Spleen (tissue), 11 donors: ENCODE results near the gene NFATC2. TPM values are rescaled to one million over a fixed set of nuclear protein-coding genes. Genes with fewer than 3 reads are reported as not detected.

Source experiments
- DNase-seq: peaks from one replicate; pipeline ENCODE4 v3.0.0-alpha.2; 2020
- H3K27ac ChIP-seq, 8 donors: fragments of 200-600 bp; sonication (generic) in 7 of 8; 1 replicate in 4 of 8; 2 replicates in 4 of 8; pipeline versions ENCODE4 v1.5.0 to v1.8.0; 2016 to 2021; ENCODE audit warnings: inconsistent platforms in 4 of 8, mild to moderate bottlenecking in 4 of 8, moderate library complexity in 1 of 8
- H3K27me3 ChIP-seq, 7 donors: fragments of 200-600 bp; sonication (generic) in 6 of 7; replicated peaks in 1 of 7; 1 replicate in 4 of 7; 2 replicates in 3 of 7; pipeline versions ENCODE4 v1.5.0 to v1.8.0; 2016 to 2021; ENCODE audit warnings: inconsistent platforms in 3 of 7, mild to moderate bottlenecking in 1 of 7
- H3K36me3 ChIP-seq, 6 donors: fragments of 200-600 bp; sonication (generic) in 5 of 6; 1 replicate in 4 of 6; 2 replicates in 2 of 6; pipeline versions ENCODE4 v1.5.0 to v1.8.0; 2016 to 2021; ENCODE audit warnings: inconsistent platforms in 2 of 6
- H3K4me1 ChIP-seq, 6 donors: fragments of 200-600 bp; sonication (generic) in 5 of 6; 1 replicate in 3 of 6; 2 replicates in 3 of 6; pipeline versions ENCODE4 v1.5.0 to v1.8.0; 2016 to 2021; ENCODE audit warnings: inconsistent platforms in 3 of 6
- H3K4me3 ChIP-seq, 8 donors: fragments of 200-600 bp; sonication (generic) in 7 of 8; 1 replicate in 4 of 8; 2 replicates in 4 of 8; pipeline versions ENCODE4 v1.5.0 to v1.8.0; 2016 to 2021; ENCODE audit warnings: inconsistent platforms in 4 of 8, mild to moderate bottlenecking in 4 of 8, moderate library complexity in 2 of 8
- H3K9me3 ChIP-seq, 8 donors: fragments of 200-600 bp; sonication (generic) in 7 of 8; 1 replicate in 4 of 8; 2 replicates in 4 of 8; pipeline versions ENCODE4 v1.5.0 to v1.8.0; 2016 to 2021; ENCODE audit warnings: inconsistent platforms in 4 of 8
- POLR2A ChIP-seq, 3 donors: fragments of 450-650 bp; IDR thresholded peaks; one replicate each; pipeline ENCODE4 v1.5.1; 2017; ENCODE audit warnings: antibody characterized with exemption in 3 of 3, mild to moderate bottlenecking in 1 of 3
- POLR2AphosphoS5 ChIP-seq, 3 donors: sonication (generic); formaldehyde crosslinking; IDR thresholded peaks; one replicate each; pipeline ENCODE4 v1.5.1; 2017; ENCODE audit warnings: antibody characterized with exemption in 3 of 3
- WGBS, 5 donors: extraction: QIAGEN DNeasy Blood & Tissue Kit in 3 of 5; methylation state at CpG; one replicate each; pipeline versions ENCODE4 v1.1.5 to v1.1.7; 2013 to 2018; 5-methylcytosine and 5-hydroxymethylcytosine counted together
- intact Hi-C: fragments of 100-400 bp; cut with DNase I; formaldehyde crosslinking; loops from one replicate; pipeline ENCODE4 v1.15.0; 2023; ENCODE audit warnings: low total_unique reads
- polyA plus RNA-seq, 3 donors: library from polyadenylated mRNA; stranded (reverse); fragments of 200-250 nt; gene quantifications; one replicate each; pipeline ENCODE4 v1.2.1, GENCODE V29; 2013
- total RNA-seq, 7 donors: library from RNA; depleted of rRNA in 3 of 7; stranded (reverse); fragments of >200 nt in 3 of 7; fragmentation: NEBNext Ultra II Directional in 4 of 7; extraction: Animal tissue kit (Norgen Biotek cat#: 25700) in 4 of 7; gene quantifications; one replicate each; pipeline versions ENCODE4 v1.1.0 to v1.2.1, GENCODE V29; 2016 to 2021
- TF ChIP-seq, protein P1 (sequence below), 11 experiments: fragments of 200-600 bp in 7 of 11; fragments of 450-650 bp in 4 of 11; sonication (generic) in 4 of 11; IDR thresholded peaks in 8 of 11; conservative IDR thresholded peaks in 3 of 11; 1 replicate in 7 of 11; 2 replicates in 4 of 11; pipeline versions ENCODE4 v1.4.0 to v1.8.0; 2016 to 2021; ENCODE audit warnings: antibody characterized with exemption in 11 of 11, inconsistent platforms in 4 of 11, mild to moderate bottlenecking in 1 of 11
- donor health status: healthy with polysubstance abuse.
- donor health status: DM: no; HTN: no; CAD: no; lungs with moderate emphysema.
- donor health status: DM: no; HTN: no; CAD: no.
- donor health status: Bipolar disorder and iron deficiency.
- donor health status: healthy.
- donor health status: DM: no; HTN: no; CAD: no.
- donor health status: DM: yes; HTN: yes; CAD: no.

Gene NFATC2
- total and polyA plus RNA-seq, 10 donors, result 6.5 to 42.9 (median 34.5) TPM

DNA sequence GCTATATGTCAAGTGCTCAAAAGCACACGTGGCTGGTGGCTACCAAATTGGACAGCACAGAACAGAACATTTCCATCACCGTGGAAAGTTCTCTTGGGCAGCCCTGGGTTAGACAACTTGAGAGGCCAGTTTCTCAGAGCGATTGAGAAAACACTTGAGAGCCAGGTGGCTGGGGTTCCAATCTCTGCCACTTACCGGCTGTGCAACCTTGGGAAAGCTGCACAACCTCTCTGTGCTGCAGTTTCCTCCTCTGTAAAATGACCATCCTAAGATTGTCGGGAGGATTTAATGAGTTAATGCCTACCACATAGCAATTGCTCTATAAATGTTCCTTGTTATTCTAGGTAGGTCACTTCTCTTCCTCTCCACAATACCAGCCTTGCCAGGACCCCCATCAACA, 25.1 kb upstream of the NFATC2 start:
- DNase-seq, result no peak
- H3K36me3 ChIP-seq, result no peaks in the 10 kb centered on the region
- H3K27ac ChIP-seq, result no peak overlapping the region
- 71 to 90% (median 89%) methylated on average over 5 of the region's 5 CpGs for WGBS, 5 donors
- H3K9me3 ChIP-seq, result peaks cover 0 to 8% (median 0%) of the 10 kb centered on the region in 8 donors
- intact Hi-C loops, result no loop called here
- H3K4me1 ChIP-seq, result peaks cover 3 to 17% (median 12%) of the 10 kb centered on the region in 6 donors
- peaks cover 0 to 32% (median 10%) of the 10 kb centered on the region in 7 donors for H3K27me3 ChIP-seq
- TF ChIP-seq POLR2AphosphoS5 (IDR thresholded peaks at IDR 0.05) (no peak), POLR2A (IDR thresholded peaks at IDR 0.05) (no peak)
- TF ChIP-seq, protein P1, sequence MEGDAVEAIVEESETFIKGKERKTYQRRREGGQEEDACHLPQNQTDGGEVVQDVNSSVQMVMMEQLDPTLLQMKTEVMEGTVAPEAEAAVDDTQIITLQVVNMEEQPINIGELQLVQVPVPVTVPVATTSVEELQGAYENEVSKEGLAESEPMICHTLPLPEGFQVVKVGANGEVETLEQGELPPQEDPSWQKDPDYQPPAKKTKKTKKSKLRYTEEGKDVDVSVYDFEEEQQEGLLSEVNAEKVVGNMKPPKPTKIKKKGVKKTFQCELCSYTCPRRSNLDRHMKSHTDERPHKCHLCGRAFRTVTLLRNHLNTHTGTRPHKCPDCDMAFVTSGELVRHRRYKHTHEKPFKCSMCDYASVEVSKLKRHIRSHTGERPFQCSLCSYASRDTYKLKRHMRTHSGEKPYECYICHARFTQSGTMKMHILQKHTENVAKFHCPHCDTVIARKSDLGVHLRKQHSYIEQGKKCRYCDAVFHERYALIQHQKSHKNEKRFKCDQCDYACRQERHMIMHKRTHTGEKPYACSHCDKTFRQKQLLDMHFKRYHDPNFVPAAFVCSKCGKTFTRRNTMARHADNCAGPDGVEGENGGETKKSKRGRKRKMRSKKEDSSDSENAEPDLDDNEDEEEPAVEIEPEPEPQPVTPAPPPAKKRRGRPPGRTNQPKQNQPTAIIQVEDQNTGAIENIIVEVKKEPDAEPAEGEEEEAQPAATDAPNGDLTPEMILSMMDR (IDR thresholded peaks at IDR 0.05 in 8 of 11, conservative IDR thresholded peaks at IDR 0.05 in 3 of 11), result no peak
- H3K4me3 ChIP-seq, result no peak overlapping the region

DNA sequence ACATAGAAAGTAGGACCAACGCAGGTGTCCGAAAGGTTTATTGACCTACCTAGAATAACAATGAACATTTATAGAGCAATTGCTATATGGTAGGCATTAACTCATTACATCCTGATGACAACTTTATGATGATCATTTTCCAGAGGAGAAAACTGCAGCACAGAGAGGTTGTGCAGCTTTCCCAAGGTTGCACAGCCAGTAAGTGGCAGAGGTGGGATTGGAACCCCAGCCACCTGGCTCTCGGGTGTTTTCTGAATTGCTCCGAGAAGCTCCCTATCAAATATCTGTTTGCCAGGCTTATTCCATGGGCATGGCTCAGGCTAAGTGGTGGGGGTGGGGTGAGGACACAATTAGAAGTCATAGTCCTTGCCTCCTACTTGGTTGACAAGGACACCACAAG, 24.1 kb upstream of the NFATC2 start:
- Histone ChIP-seq H3K9me3 (peaks cover 0 to 8% (median 0%) of the 10 kb centered on the region in 8 donors), H3K4me1 (peaks cover 11 to 27% (median 22%) of the 10 kb centered on the region in 6 donors), H3K27me3 (peaks cover 0 to 42% (median 20%) of the 10 kb centered on the region in 7 donors), H3K4me3 (no peak overlapping the region), H3K27ac (no peak overlapping the region), H3K36me3 (no peaks in the 10 kb centered on the region)
- 77 to 91% (median 85%) methylated on average over 4 of the region's 4 CpGs for WGBS, 5 donors
- TF ChIP-seq, protein P1 (IDR thresholded peaks at IDR 0.05 in 8 of 11, conservative IDR thresholded peaks at IDR 0.05 in 3 of 11), result no peak
- TF ChIP-seq POLR2A (IDR thresholded peaks at IDR 0.05) (no peak), POLR2AphosphoS5 (IDR thresholded peaks at IDR 0.05) (no peak)
- no peak for DNase-seq
- intact Hi-C loops, result no loop called here

DNA sequence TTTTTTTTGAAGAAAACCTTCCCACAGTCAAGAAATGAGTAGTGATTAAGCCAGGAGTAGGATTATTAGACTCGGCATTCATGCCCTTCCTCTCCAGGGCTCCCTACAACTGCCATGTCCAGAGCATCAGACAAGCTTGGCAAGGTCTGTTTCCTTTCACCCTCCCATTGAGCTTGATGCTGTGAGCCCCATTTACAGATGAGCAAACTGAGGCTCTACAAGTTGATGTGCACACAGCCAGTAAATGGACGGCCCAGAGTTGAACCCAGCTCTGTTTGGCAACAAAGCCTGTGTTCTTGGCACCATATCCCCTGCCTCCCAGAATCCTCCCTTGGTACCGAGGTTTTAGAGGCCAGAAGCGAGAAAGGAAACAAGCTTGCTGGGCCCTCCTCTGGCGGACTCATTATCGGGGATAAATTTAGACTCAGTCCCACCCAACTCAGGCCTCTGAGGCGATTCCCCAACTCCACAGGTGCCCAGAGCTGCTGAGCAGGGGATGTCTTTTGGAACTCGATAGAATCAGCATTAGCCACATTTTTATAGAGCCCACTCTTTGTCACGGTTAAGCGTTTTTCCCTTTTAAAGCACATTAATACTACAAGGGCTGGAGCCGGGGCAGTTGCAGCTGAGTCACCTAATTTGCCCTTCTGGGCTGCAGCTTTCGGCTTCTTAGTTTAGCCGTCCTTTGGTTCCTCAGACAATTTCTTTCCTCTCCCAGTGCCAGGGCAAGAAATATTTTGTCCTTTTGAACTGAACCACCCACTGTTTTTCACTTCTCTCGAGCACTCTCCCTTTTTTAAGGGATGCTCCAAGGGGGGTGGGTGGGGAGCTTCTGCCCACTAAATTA, 23.0 kb upstream of the NFATC2 start:
- H3K4me1 ChIP-seq, result peaks cover 13 to 38% (median 30%) of the 10 kb centered on the region in 6 donors
- no peak overlapping the region for H3K27ac ChIP-seq

More for the DNA sequence above, 23.0 kb upstream of the NFATC2 start:
- WGBS, 5 donors, result 64 to 70% (median 66%) methylated on average over 14 of the region's 14 CpGs
- intact Hi-C loops, result no loop called here
- Histone ChIP-seq H3K9me3 (peaks cover 0 to 8% (median 0%) of the 10 kb centered on the region in 8 donors), H3K36me3 (no peaks in the 10 kb centered on the region), H3K27me3 (peaks cover 0 to 53% (median 29%) of the 10 kb centered on the region in 7 donors), H3K4me3 (no peak overlapping the region)
- TF ChIP-seq POLR2A (IDR thresholded peaks at IDR 0.05) (no peak), POLR2AphosphoS5 (IDR thresholded peaks at IDR 0.05) (no peak)
- TF ChIP-seq, protein P1 (IDR thresholded peaks at IDR 0.05 in 8 of 11, conservative IDR thresholded peaks at IDR 0.05 in 3 of 11), result no peak
- no peak for DNase-seq
